Measurements from ENCODE around the gene CIC. TPM values are rescaled to one million over a fixed set of nuclear protein-coding genes. Genes with fewer than 3 reads are reported as not detected.
"Not testable (repeated sequence)": the region's sequence is repeated elsewhere in the genome, so short reads cannot be mapped to it uniquely, and the experiment has no call there.

The CIC gene
- total RNA-seq, 1 experiment from 2014 or later, result 67.9 TPM

DNA sequence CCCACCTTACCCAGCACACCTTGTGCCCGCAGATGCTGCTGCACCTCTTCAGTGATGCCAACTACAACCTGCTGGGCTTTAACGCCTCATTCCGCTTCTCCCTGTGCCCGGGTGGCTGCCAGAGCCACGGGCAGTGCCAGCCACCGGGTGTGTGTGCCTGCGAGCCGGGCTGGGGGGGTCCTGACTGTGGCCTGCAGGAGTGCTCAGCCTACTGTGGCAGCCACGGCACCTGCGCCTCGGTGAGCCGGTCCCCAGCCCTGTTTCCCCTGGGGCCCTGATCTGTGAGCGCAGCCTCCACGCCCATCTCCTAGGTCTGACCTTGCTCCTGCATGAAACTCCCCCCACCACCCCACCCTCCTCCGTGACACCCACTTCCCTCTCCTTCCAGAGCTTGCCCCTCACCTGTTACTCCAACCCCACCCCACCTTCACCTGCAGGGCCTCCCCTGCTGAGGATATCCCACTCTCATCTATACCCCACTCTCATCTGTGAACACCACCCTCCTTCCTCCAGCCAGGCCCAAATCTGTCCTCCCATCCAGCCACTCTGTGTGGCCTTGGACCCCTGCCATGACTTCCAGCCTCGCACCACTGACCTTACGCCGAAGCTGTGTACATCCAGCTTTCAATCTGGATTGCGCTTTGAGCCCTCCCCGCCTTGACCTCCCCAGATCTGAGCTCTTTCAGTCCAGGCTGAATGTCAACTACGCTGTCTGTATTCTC is 65.1 kb downstream of the CIC start:
- no peaks in the 10 kb centered on the region for H3K27me3 Mint-ChIP-seq (ENCODE audit: insufficient read depth, unreplicated experiment)
- H3K36me3 Mint-ChIP-seq (ENCODE audit: insufficient read depth, unreplicated experiment), result peaks cover 10% of the 10 kb centered on the region
- CTCF ChIA-PET, result interaction anchor here (0.6 kb wide), 1 partner anchor 330 kb away, joined by 3 read pairs; no protein-coding TSS in a partner anchor
- no peaks in the 10 kb centered on the region for H3K9me3 Mint-ChIP-seq (ENCODE audit: unreplicated experiment)
- TF ChIP-seq, protein P1, sequence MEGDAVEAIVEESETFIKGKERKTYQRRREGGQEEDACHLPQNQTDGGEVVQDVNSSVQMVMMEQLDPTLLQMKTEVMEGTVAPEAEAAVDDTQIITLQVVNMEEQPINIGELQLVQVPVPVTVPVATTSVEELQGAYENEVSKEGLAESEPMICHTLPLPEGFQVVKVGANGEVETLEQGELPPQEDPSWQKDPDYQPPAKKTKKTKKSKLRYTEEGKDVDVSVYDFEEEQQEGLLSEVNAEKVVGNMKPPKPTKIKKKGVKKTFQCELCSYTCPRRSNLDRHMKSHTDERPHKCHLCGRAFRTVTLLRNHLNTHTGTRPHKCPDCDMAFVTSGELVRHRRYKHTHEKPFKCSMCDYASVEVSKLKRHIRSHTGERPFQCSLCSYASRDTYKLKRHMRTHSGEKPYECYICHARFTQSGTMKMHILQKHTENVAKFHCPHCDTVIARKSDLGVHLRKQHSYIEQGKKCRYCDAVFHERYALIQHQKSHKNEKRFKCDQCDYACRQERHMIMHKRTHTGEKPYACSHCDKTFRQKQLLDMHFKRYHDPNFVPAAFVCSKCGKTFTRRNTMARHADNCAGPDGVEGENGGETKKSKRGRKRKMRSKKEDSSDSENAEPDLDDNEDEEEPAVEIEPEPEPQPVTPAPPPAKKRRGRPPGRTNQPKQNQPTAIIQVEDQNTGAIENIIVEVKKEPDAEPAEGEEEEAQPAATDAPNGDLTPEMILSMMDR (IDR thresholded peaks at IDR 0.05; ENCODE audit: unreplicated experiment), result no peak
- intact Hi-C loops (cut with micrococcal nuclease), result no loop called here
- BruUV-seq (replicated peaks), result no TSS peak
- no peak for DNase-seq (ENCODE audit: unreplicated experiment)
- POLR2A ChIA-PET, result no interaction called here
- no peak overlapping the region for H3K4me3 Mint-ChIP-seq (ENCODE audit: unreplicated experiment)
- H3K4me1 Mint-ChIP-seq (ENCODE audit: insufficient read depth, unreplicated experiment), result no peaks in the 10 kb centered on the region
- no peak overlapping the region for H3K27ac Mint-ChIP-seq (ENCODE audit: low read depth, unreplicated experiment)

GRCh38 chr19:42334697-42335373 is 65.8 kb downstream of the CIC start:
- no peak for DNase-seq (ENCODE audit: unreplicated experiment)
- Mint-ChIP-seq H3K27ac (ENCODE audit: low read depth, unreplicated experiment) (no peak overlapping the region), H3K4me1 (ENCODE audit: insufficient read depth, unreplicated experiment) (no peaks in the 10 kb centered on the region), H3K27me3 (ENCODE audit: insufficient read depth, unreplicated experiment) (no peaks in the 10 kb centered on the region), H3K36me3 (ENCODE audit: insufficient read depth, unreplicated experiment) (peaks cover 10% of the 10 kb centered on the region), H3K4me3 (ENCODE audit: unreplicated experiment) (no peak overlapping the region), H3K9me3 (ENCODE audit: unreplicated experiment) (no peaks in the 10 kb centered on the region)
- POLR2A ChIA-PET, result no interaction called here
- intact Hi-C loops (cut with micrococcal nuclease), result no loop called here
- TF ChIP-seq, protein P1 (IDR thresholded peaks at IDR 0.05; ENCODE audit: unreplicated experiment), result no peak
- CTCF ChIA-PET, result no interaction called here
- BruUV-seq (replicated peaks), result no TSS peak

GRCh38 chr19:42335374-42335936 is 66.4 kb downstream of the CIC start:
- no peak for DNase-seq (ENCODE audit: unreplicated experiment)
- CTCF ChIA-PET, result no interaction called here
- POLR2A ChIA-PET, result no interaction called here
- TF ChIP-seq, protein P1 (IDR thresholded peaks at IDR 0.05; ENCODE audit: unreplicated experiment), result no peak
- no TSS peak for BruUV-seq (replicated peaks)
- Mint-ChIP-seq H3K4me3 (ENCODE audit: unreplicated experiment) (no peak overlapping the region), H3K36me3 (ENCODE audit: insufficient read depth, unreplicated experiment) (peaks cover 10% of the 10 kb centered on the region), H3K4me1 (ENCODE audit: insufficient read depth, unreplicated experiment) (no peaks in the 10 kb centered on the region), H3K9me3 (ENCODE audit: unreplicated experiment) (no peaks in the 10 kb centered on the region), H3K27ac (ENCODE audit: low read depth, unreplicated experiment) (no peak overlapping the region), H3K27me3 (ENCODE audit: insufficient read depth, unreplicated experiment) (no peaks in the 10 kb centered on the region)
- intact Hi-C loops (cut with micrococcal nuclease), result no loop called here

GRCh38 chr19:42335971-42336370 is 66.9 kb downstream of the CIC start:
- TF ChIP-seq, protein P1 (IDR thresholded peaks at IDR 0.05; ENCODE audit: unreplicated experiment), result no peak
- DNase-seq (ENCODE audit: unreplicated experiment), result no peak
- H3K27me3 Mint-ChIP-seq (ENCODE audit: insufficient read depth, unreplicated experiment), result no peaks in the 10 kb centered on the region
- no peaks in the 10 kb centered on the region for H3K9me3 Mint-ChIP-seq (ENCODE audit: unreplicated experiment)
- no peak overlapping the region for H3K27ac Mint-ChIP-seq (ENCODE audit: low read depth, unreplicated experiment)
- peaks cover 10% of the 10 kb centered on the region for H3K36me3 Mint-ChIP-seq (ENCODE audit: insufficient read depth, unreplicated experiment)
- ChIA-PET POLR2A (interaction anchor here (0.6 kb wide), 1 partner anchor 12 kb away, joined by 3 read pairs; no protein-coding TSS in a partner anchor), CTCF (no interaction called here)
- BruUV-seq (replicated peaks), result no TSS peak
- no peaks in the 10 kb centered on the region for H3K4me1 Mint-ChIP-seq (ENCODE audit: insufficient read depth, unreplicated experiment)
- intact Hi-C loops (cut with micrococcal nuclease), result no loop called here
- no peak overlapping the region for H3K4me3 Mint-ChIP-seq (ENCODE audit: unreplicated experiment)

DNA sequence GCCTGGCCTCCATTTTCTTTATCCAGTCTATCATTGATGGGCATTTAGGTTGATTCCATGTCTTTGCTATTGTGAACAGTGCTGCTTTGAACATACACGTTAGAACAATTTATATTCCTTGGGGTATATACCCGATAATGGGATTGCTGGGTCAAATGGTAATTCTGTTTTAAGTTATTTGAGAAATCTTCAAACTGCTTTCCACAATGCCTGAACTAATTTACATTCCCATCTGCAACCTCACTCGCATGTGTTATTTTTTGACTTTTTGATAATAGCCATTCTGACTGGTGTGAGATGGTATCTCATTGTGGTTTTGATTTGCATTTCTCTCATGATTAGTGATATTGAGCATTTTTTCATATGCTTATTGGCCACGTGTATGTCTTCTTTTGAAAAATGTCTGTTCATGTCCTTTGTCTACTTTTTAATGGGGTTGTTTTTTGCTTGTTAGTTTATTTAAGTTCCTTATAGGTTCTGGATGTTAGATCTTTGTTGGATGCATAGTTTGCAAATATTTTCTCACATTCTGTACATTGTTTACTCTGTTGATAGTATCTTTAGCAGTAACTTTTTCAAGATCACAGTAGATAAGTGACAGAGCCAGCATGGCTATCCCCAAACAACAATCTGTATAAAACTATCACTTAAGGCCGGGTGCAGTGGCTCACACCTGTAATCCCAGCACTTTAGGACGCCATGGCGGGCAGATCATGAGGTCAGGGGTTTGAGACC is 70.2 kb downstream of the CIC start:
- H3K4me1 Mint-ChIP-seq (ENCODE audit: insufficient read depth, unreplicated experiment); H3K4me3 Mint-ChIP-seq (ENCODE audit: unreplicated experiment); intact Hi-C loops (cut with micrococcal nuclease); H3K27ac Mint-ChIP-seq (ENCODE audit: low read depth, unreplicated experiment); H3K27me3 Mint-ChIP-seq (ENCODE audit: insufficient read depth, unreplicated experiment); BruUV-seq (replicated peaks); H3K9me3 Mint-ChIP-seq (ENCODE audit: unreplicated experiment); DNase-seq (ENCODE audit: unreplicated experiment): not testable (repeated sequence)
- H3K36me3 Mint-ChIP-seq (ENCODE audit: insufficient read depth, unreplicated experiment), result peaks cover 18% of the 10 kb centered on the region
- ChIA-PET CTCF (interaction anchor here (0.6 kb wide), 1 partner anchor 48 kb away, joined by 3 read pairs; no protein-coding TSS in a partner anchor), POLR2A (interaction anchor here (2.2 kb wide), 1 partner anchor 12 kb away, joined by 5 read pairs; no protein-coding TSS in a partner anchor)
